H9 (cell line): ENCODE data around the gene METTL18. TPM values are rescaled to one million over a fixed set of nuclear protein-coding genes. Genes with fewer than 3 reads are reported as not detected.

Source experiments
- DNase-seq: peaks from one replicate; pipeline ENCODE4 v3.0.0-alpha.2; 2017
- H2AFZ ChIP-seq: one replicate; pipeline ENCODE4 v1.6.1; 2013; ENCODE audit warnings: mild to moderate bottlenecking, low read length, control low read depth, moderate library complexity
- H2AK5ac ChIP-seq: 2 replicates; pipeline ENCODE4 v1.6.1; 2013; ENCODE audit warnings: low read length, control low read depth, mixed read lengths; ENCODE audit not compliant: insufficient read length
- H2BK120ac ChIP-seq: one replicate; pipeline ENCODE4 v1.6.1; 2013; ENCODE audit warnings: low read depth, mild to moderate bottlenecking, low read length, control low read depth, inconsistent platforms; ENCODE audit not compliant: poor library complexity, severe bottlenecking
- H2BK12ac ChIP-seq: 2 replicates; pipeline ENCODE4 v1.6.1; 2013; ENCODE audit warnings: low read length, control low read depth, mixed read lengths, low read depth; ENCODE audit not compliant: insufficient read length
- H2BK15ac ChIP-seq: 2 replicates; pipeline ENCODE4 v1.6.1; 2013; ENCODE audit warnings: low read depth, low read length, control low read depth
- H2BK20ac ChIP-seq: one replicate; pipeline ENCODE4 v1.6.1; 2013; ENCODE audit warnings: low read depth, mild to moderate bottlenecking, low read length, control low read depth, inconsistent platforms; ENCODE audit not compliant: poor library complexity, severe bottlenecking
- H2BK5ac ChIP-seq: 2 replicates; pipeline ENCODE4 v1.6.1; 2013; ENCODE audit warnings: low read length, control low read depth, mixed read lengths; ENCODE audit not compliant: insufficient read length
- H3K14ac ChIP-seq: 2 replicates; pipeline ENCODE4 v1.6.1; 2013; ENCODE audit warnings: low read length, control low read depth; ENCODE audit not compliant: insufficient read depth
- H3K18ac ChIP-seq: 2 replicates; pipeline ENCODE4 v1.6.1; 2013; ENCODE audit warnings: low read depth, mild to moderate bottlenecking, mixed read lengths, low read length, control low read depth; ENCODE audit not compliant: insufficient read length
- H3K23ac ChIP-seq: 2 replicates; pipeline ENCODE4 v1.6.1; 2013; ENCODE audit warnings: low read length, control low read depth, mixed read lengths, low read depth; ENCODE audit not compliant: insufficient read length
- H3K23me2 ChIP-seq: 2 replicates; pipeline ENCODE4 v1.6.1; 2013; ENCODE audit warnings: low read depth, mild to moderate bottlenecking, mixed read lengths, low read length, control low read depth; ENCODE audit not compliant: insufficient read length, poor library complexity, severe bottlenecking
- H3K27ac ChIP-seq: 2 replicates; pipeline ENCODE4 v1.5.1; 2013; ENCODE audit warnings: low read length, control low read depth, mixed read lengths, low read depth; ENCODE audit not compliant: insufficient read length
- H3K27me3 ChIP-seq: 2 replicates; pipeline ENCODE4 v1.6.1; 2013; ENCODE audit warnings: low read length, control low read depth, inconsistent platforms; ENCODE audit not compliant: insufficient read depth
- H3K4ac ChIP-seq: 2 replicates; pipeline ENCODE4 v1.6.1; 2013; ENCODE audit warnings: low read depth, mild to moderate bottlenecking, control low read depth, inconsistent platforms, low read length, moderate library complexity
- H3K4me1 ChIP-seq: 2 replicates; pipeline ENCODE4 v1.6.1; 2013; ENCODE audit warnings: low read length, control low read depth, inconsistent platforms; ENCODE audit not compliant: insufficient read depth
- H3K4me2 ChIP-seq: 2 replicates; pipeline ENCODE4 v1.6.1; 2013; ENCODE audit warnings: low read length, control low read depth, mixed read lengths; ENCODE audit not compliant: insufficient read length, insufficient read depth
- H3K56ac ChIP-seq: 2 replicates; pipeline ENCODE4 v1.6.1; 2013; ENCODE audit warnings: low read depth, mild to moderate bottlenecking, mixed read lengths, low read length, control low read depth; ENCODE audit not compliant: insufficient read length
- H3K79me1 ChIP-seq: 2 replicates; pipeline ENCODE4 v1.6.1; 2013; ENCODE audit warnings: low read depth, mild to moderate bottlenecking, moderate library complexity, low read length, control low read depth, inconsistent platforms; ENCODE audit not compliant: insufficient read depth, poor library complexity, severe bottlenecking
- H3K79me2 ChIP-seq: 2 replicates; pipeline ENCODE4 v1.6.1; 2013; ENCODE audit warnings: low read length, control low read depth, inconsistent platforms; ENCODE audit not compliant: insufficient read depth
- H3K9ac ChIP-seq: 2 replicates; pipeline ENCODE4 v1.6.1; 2013; ENCODE audit warnings: low read length, control low read depth, mixed read lengths; ENCODE audit not compliant: insufficient read length; ENCODE audit errors: extremely low read depth
- H3K9me3 ChIP-seq: one replicate; pipeline ENCODE4 v1.6.1; 2013; ENCODE audit warnings: low read depth, low read length, inconsistent platforms; ENCODE audit not compliant: control insufficient read depth
- H3T11ph ChIP-seq: one replicate; pipeline ENCODE4 v1.6.1; 2013; ENCODE audit warnings: mild to moderate bottlenecking, low read length, control low read depth, inconsistent platforms
- H4K20me1 ChIP-seq: one replicate; pipeline ENCODE4 v1.6.1; 2013; ENCODE audit not compliant: control insufficient read depth, insufficient read length, insufficient read depth
- H4K5ac ChIP-seq: 2 replicates; pipeline ENCODE4 v1.6.1; 2013; ENCODE audit warnings: low read depth, mild to moderate bottlenecking, mixed read lengths, low read length, control low read depth; ENCODE audit not compliant: insufficient read length
- H4K8ac ChIP-seq: replicated peaks from 2 replicates; pipeline ENCODE4 v1.6.1; 2013; ENCODE audit warnings: low read length, control low read depth, mixed read lengths, low read depth; ENCODE audit not compliant: insufficient read length
- H4K91ac ChIP-seq: 2 replicates; pipeline ENCODE4 v1.6.1; 2013; ENCODE audit warnings: low read depth, mild to moderate bottlenecking, moderate library complexity, mixed read lengths, low read length, control low read depth; ENCODE audit not compliant: insufficient read length
- H3K27ac Mint-ChIP-seq, 3 experiments: 2 replicates in 2 of 3; 3 replicates in 1 of 3; pipeline ENCODE4 v1.8.0; 2020 to 2021; ENCODE audit warnings: mixed read lengths in 3 of 3, mild to moderate bottlenecking in 1 of 3, moderate library complexity in 1 of 3
- H3K27me3 Mint-ChIP-seq: 2 replicates; pipeline ENCODE4 v1.8.0; 2021; ENCODE audit warnings: low read depth, mild to moderate bottlenecking, moderate library complexity, mixed read lengths
- H3K36me3 Mint-ChIP-seq, 3 experiments: 2 replicates in 2 of 3; 3 replicates in 1 of 3; pipeline ENCODE4 v1.8.0; 2020 to 2021; ENCODE audit warnings: low read depth in 3 of 3, mixed read lengths in 3 of 3; ENCODE audit not compliant: insufficient read depth in 1 of 3
- H3K4me1 Mint-ChIP-seq, 2 experiments: 2 replicates each; pipeline ENCODE4 v1.8.0; 2020; ENCODE audit warnings: mixed read lengths in 2 of 2
- H3K4me3 Mint-ChIP-seq, 2 experiments: 2 replicates in 1 of 2; 3 replicates in 1 of 2; pipeline ENCODE4 v1.8.0; 2020 to 2021; ENCODE audit warnings: mild to moderate bottlenecking in 2 of 2, mixed read lengths in 2 of 2, moderate library complexity in 1 of 2
- H3K9me3 Mint-ChIP-seq, 2 experiments: 2 replicates in 1 of 2; 3 replicates in 1 of 2; pipeline ENCODE4 v1.8.0; 2020; ENCODE audit warnings: mild to moderate bottlenecking in 2 of 2, mixed read lengths in 2 of 2, moderate library complexity in 1 of 2
- CTCF ChIP-seq: fragments of 200-600 bp; sonication (generic); conservative IDR thresholded peaks from 3 replicates; pipeline ENCODE4 v1.8.0; 2021; ENCODE audit warnings: antibody characterized with exemption, mild to moderate bottlenecking
- WGBS: extraction: QIAGEN DNeasy Blood & Tissue Kit; methylation state at CpG from one replicate; pipeline ENCODE4 v1.1.7; 2013; ENCODE audit warnings: missing lambda C conversion rate, low lambda C conversion rate, mixed read lengths; ENCODE audit not compliant: insufficient read length; ENCODE audit errors: extremely low coverage; 5-methylcytosine and 5-hydroxymethylcytosine counted together
- total RNA-seq: library from RNA; stranded (reverse); gene quantifications from 2 replicates; pipeline ENCODE4 v1.2.1, GENCODE V29; 2021

The METTL18 gene
- total RNA-seq, 1 experiment from 2014 or later = 8.7 TPM

- H3K9me3 ChIP-seq = no peaks in the 10 kb centered on the region
Measured at GRCh38 chr1:169814265-169814664, 19.6 kb upstream of the METTL18 start.

More at GRCh38 chr1:169814265-169814664, 19.6 kb upstream of the METTL18 start:
- DNase-seq = no peak
- no CpG with 5 or more reads among the region's 2 CpGs for WGBS
- no peak overlapping the region for H3K27ac Mint-ChIP-seq
- H3K23ac ChIP-seq = no peak overlapping the region
- no peaks in the 10 kb centered on the region for H3K27me3 ChIP-seq
- H3K36me3 Mint-ChIP-seq = peaks cover 38 to 51% (median 45%) of the 10 kb centered on the region in 3 experiments
- no peak overlapping the region for H4K91ac ChIP-seq
- H3K27me3 Mint-ChIP-seq = no peaks in the 10 kb centered on the region
- no peak overlapping the region for H3K27ac ChIP-seq
- H3K4me2 ChIP-seq = no peak overlapping the region
- no peaks in the 10 kb centered on the region for H4K20me1 ChIP-seq
- H3K79me2 ChIP-seq = no peaks in the 10 kb centered on the region
- H4K8ac ChIP-seq = no peak overlapping the region
- H3K9ac ChIP-seq = no peak overlapping the region
- H3K4me3 Mint-ChIP-seq = no peak overlapping the region
- no peak overlapping the region for H3K18ac ChIP-seq
- H3K23me2 ChIP-seq = no peaks in the 10 kb centered on the region
- no peak overlapping the region for H4K5ac ChIP-seq
- H2AFZ ChIP-seq = no peak overlapping the region
- H3K56ac ChIP-seq = no peak overlapping the region
- H3K9me3 Mint-ChIP-seq = peaks cover 3 to 14% of the 10 kb centered on the region in 2 experiments; a peak in 4 of 5 replicates
- TF ChIP-seq CTCF = no peak
- no peak overlapping the region for H2AK5ac ChIP-seq
- H3K79me1 ChIP-seq = no peaks in the 10 kb centered on the region
- no peaks in the 10 kb centered on the region for H3K4me1 Mint-ChIP-seq
- no peak overlapping the region for H3K14ac ChIP-seq
- H2BK15ac ChIP-seq = no peak overlapping the region
- no peak overlapping the region for H3T11ph ChIP-seq
- no peak overlapping the region for H2BK20ac ChIP-seq
- H2BK5ac ChIP-seq = no peak overlapping the region
- no peak overlapping the region for H3K4ac ChIP-seq
- H3K4me1 ChIP-seq = no peaks in the 10 kb centered on the region
- no peak overlapping the region for H2BK12ac ChIP-seq
- no peak overlapping the region for H2BK120ac ChIP-seq
